GM19438 (cell line): Measurements from ENCODE around the gene GNAZ.
"Not testable (repeated sequence)": the region's sequence is repeated elsewhere in the genome, so short reads cannot be mapped to it uniquely, and the experiment has no call there.

ENCODE experiments used
- ATAC-seq: cut with Tn5 transposase; IDR thresholded peaks from one replicate; pipeline ENCODE4 v1.9.1; 2021; ENCODE audit warnings: low read depth; ENCODE audit not compliant: unreplicated experiment

GNAZ gene

DNA sequence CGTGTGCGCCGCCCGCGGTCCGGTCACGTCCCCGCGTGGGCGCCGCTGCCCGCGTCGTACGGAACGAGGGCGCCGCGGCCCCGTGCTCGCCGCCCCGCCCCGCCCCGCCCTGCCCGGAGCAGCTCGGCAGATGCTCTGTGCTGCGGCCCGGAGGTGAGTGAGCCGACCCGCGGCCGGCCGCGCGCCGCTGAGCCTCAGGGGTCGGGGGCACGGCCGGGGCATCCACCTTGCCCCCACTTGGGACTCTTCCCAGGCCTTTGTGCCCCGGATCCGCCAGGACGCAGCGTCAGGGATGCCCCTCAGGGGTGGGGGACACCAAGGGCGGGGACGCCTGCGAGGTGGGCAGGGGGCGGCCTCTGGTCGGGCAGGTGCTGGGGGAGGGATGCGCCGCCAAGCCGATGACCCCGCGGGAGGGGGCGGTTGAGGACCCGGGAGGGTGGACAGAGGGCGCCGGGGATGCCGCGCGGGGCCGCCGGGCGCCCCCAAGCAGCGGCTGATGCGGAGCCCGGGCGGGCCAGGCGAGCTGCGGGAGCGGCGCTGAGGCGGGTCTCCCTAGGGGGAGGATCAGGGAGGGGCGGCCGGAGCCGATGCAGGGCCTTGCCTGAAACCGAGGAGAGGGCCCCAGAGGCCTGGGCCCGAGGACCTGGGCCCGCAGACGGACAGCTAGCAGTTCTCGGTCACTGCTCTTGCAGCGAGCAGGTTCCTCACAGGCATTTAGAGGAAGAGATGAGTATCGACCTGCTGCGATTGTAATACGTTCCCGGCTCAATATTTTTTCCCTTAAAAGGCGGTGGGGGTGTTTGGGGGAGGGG lies at the start of gene GNAZ:
Gene GNAZ, plus strand, starts transcription at position 102 of the 812 bp plus-strand sequence. CDS start 25,177 bp downstream, outside the sequence.
- ATAC-seq = no peak

DNA sequence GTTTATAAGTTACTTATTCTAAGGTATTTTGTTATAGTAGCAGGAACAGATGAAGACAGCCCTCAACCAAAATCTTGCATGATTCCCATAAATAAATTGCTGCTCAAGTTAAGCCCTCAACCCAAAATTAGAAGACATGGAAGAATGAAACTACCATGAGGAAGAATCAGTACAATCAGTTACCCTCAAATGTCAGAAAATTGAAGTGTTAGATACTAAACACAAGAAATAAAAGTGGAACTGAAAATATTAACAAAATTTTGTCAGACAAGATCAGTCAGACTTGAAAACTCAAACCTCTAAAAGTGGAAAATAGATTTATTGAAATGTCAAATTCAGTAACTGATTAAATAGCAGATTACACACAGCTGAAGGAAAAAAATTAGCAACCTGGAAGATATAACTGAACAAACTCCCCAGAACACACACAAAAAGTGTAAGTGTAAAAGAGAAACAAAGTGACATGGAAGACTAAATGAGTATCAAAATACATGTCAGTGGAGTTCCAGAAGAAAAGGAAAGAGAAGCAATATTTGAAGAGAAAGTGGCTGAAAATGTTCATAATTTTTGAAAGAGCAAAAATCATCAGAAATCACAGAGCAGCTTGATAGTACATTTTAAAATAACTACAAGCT lies 49.5 kb upstream of the GNAZ start:
- ATAC-seq = no peak

DNA sequence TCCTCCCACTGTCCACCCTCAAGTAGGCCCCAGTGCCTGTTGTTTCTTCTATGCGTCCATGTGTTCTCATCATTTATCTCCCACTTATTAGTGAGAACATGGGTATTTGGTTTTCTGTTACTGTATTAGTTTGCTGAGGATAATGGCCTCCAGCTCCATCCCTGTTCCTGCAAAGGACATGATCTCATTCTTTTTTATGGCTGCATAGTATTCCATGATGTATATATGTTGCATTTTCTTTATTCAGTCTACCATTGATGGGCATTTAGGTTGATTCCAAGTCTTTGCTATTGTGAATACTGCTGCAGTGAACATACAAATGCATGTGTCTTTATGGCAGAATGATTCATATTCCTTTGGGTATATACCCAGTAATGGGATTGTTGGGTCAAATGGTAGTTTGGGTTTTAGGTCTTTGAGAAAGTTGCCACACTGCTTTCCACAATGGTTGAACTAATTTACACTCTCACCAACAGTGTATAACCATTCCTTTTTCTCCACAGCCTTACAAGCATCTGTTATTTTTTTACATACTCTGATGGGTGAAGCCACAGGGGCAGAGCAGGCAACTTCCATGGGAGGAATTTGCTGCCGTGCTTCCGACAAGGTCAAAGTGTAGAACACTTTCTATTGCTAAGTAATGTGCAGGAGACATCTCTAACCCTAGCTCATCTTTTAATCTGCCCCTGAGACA lies 48.5 kb upstream of the GNAZ start:
- not testable (repeated sequence) for ATAC-seq

DNA sequence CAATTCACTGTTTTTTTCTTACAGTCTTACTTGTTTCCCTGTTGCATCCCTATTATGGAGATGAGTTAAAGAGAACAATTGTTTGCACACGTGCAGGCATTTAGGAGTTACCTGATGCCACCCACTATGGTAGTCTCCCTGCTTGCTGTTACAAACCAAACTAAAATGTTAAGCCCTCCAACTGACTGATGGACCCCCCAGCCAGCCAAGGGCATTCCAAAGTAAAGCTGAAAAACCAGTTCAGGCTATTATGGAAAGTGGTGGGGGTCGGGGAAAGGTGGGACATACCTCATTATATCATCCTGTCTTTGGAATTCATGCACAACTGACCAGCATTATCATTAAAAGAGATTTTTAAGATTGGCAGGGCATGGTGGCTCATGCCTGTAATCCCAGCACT lies 47.0 kb upstream of the GNAZ start:
- no peak for ATAC-seq

DNA sequence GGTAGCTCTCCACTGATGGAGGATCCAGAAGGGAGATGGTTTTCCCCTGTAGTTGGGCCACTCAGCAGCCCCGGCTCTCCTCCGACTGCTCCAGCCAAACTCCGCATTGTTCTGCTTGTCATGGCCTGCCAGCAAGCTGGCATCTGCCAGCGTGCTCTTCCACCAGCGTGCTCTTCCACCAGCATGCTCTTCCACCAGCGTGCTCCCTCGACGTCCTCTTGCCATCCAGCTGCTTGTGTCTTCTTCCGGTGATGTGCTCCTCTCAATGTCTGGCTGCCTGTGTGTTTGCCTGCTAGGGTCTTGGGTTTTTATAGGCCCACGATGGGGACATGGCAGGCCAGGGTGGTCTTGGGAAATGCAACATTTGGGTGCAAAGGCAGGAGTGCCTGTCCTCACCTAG lies 43.5 kb upstream of the GNAZ start:
- ATAC-seq = no peak

DNA sequence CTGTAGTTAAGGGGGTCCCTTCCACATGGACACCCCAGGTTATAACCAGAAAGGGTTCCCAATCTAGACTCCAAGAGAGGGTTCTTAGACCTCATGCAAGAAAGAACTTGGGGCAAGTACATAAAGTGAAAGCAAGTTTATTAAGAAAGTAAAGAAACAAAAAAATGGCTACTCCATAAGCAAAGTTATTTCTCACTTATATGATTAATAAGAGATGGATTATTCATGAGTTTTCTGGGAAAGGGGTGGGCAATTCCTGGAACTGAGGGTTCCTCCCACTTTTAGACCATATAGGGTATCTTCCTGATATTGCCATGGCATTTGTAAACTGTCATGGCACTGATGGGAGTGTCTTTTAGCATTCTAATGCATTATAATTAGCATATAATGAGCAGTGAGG lies 42.5 kb upstream of the GNAZ start:
- not testable (repeated sequence) for ATAC-seq

DNA sequence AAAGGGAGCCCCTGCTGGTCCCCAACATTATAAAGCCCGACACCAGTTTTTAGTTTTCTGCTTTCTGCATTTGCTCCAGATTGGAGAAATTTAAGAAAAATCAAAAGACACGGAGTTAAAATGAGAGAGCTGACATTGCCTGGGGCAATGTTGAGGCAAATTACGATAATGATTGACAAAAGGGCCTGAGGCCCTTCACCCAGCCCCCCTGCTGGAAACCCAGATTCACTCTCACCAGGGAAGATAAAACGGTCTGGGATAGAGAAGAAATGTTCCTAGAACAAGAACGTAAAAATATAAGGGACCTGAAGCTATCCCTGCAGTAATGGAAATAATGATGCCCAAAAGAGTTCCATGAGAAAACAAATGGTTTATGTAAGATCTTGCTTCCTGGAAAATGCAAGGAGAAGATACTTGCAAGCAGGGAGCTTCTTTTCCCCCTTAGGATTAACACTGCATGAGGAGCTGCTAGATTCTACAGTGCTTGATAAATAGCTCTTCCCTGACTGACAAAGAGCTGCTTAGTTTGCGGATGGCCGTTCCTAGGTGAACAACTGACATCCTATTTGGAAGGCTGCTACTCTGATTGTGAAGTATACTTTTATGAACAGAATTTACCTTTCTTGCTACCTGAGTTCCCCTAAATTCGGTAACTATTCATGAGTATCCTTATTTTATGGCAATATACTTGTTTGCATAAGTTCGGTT lies 40.6 kb upstream of the GNAZ start:
- no peak for ATAC-seq

DNA sequence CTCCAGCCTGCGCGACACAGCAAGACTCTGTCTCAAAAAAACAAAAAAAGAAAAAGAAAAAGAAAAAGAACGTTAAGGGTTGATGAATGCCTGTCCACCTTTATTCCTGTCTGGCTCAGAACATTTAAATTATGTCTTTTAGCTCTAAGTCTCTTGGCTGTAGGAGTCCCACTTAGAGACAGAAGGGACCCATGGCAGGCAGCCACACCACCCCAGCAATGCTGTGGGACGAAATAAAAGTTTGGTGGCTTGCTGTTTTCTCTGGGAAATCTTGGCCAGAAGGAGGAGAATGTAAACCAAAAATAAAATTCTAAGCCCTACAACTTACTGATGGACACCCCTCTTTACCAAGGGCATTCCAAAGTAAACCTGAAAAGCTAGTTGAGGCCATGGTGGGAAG lies 38.9 kb upstream of the GNAZ start:
- no peak for ATAC-seq

DNA sequence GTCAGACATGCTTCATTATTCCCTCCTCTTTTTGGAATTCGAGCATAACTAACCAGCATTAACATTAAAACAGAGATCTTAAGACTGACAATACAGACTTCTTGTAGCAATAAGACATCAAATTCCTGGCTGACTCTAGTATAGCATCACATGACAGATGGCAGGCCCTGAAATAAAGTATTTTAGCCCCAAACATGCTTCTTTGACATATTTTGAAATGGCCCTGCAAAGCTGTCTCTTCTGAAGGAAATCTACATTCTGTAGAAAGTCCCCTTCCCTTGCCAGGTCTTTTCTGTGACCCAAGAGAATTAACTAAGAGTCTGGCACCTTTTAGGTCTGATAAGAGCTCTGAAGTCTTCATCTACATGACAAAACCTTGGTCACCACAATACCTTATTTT lies 38.5 kb upstream of the GNAZ start:
- ATAC-seq = no peak

DNA sequence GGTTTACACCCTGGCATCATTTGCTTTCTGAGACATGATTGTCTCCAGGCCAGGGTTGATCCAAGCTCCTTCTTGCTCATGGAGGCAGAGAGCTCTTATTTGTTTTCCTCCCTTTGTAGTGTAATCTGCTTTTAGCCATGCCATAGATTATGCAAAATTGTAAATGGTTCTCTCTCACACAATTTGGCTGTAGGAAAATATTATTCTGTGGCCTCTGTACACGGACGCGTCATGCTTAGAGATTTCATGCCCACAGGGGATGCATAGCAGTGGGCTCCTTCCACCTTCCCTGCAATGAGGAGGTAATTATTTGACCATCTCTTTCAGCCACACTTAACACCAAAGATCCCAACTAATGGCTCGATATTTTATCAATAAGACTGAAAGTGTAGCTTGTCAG lies 37.7 kb upstream of the GNAZ start:
- ATAC-seq = no peak

DNA sequence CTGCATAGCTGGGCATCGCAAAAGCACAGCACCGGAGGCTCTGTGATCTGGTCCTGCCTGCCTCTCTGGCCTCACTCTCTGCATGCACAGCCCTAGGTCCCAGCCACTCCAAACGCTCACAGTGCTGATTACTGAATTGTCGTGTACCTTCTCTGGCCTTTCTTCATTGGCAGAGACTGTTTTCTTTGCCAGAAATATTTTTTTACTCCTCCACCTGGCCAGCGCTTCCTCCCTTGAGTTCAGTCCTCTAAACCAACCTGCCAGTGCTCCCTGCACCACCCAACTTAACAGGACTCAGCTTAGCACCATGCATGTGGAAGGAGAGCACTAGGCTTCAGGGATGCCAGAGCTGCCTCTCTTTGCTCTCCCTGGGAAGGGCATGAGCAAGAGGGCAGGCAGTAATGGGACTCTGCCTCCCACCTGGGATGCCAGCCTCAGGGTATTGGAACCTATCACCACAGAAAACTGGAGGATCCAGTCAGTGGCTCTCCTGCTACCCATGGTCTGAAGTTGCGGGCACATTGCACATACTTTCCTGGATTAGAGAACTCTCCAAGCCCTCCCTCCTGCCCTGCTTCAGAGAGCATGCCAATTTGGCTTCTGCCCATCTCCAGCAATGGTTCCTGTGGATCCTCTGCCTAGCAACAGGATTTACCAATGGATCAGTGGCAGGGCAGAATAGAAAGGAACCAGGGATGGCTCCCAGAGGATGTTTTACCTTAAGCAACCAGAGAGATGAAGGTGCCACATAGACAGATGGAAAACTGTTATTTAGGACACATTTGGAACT lies 37.0 kb upstream of the GNAZ start:
- no peak for ATAC-seq

DNA sequence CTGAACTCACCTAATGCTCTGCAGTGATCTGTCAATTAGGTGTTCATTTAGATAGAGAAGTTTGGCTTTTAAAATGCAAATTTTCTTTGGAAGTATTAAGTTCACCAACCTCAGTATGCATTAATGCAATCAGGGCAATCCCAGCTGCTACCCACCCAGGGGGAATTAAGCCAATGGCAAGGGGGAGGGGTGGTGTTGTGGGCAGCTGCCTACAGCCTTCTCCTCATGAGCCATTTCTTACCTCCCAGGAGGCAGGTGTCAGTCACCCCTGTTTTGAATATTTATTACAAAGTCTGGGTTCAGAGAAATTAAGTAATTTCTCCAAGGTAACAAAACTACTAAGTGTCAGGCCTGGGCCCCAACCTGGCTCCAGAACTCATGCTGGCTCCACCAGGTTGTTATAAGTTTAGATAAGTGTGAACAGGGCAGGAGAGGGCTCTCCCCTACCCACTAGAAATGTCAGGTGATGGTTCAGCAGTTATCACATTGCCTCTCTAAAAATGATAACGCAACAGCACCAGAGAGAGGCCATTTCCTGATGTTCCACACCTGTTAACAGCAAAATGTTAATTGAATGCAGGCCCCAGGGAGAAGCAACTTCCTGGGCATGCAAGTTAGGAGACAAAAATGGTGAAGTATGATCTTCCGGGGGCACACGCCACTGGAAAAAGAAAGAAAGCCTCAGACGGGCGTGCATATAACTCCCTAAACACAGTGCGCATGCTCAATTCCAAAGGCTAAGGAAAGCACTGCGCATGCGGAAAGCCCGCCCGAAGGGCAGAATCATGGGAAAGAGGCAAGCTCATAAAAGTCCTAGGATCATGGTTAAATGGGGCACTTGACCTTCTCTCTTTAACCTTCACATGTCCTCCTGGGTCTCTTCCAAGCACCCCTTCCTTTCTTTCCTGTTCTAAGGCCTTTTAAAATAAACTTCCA lies 35.4 kb upstream of the GNAZ start:
- ATAC-seq = no peak

DNA sequence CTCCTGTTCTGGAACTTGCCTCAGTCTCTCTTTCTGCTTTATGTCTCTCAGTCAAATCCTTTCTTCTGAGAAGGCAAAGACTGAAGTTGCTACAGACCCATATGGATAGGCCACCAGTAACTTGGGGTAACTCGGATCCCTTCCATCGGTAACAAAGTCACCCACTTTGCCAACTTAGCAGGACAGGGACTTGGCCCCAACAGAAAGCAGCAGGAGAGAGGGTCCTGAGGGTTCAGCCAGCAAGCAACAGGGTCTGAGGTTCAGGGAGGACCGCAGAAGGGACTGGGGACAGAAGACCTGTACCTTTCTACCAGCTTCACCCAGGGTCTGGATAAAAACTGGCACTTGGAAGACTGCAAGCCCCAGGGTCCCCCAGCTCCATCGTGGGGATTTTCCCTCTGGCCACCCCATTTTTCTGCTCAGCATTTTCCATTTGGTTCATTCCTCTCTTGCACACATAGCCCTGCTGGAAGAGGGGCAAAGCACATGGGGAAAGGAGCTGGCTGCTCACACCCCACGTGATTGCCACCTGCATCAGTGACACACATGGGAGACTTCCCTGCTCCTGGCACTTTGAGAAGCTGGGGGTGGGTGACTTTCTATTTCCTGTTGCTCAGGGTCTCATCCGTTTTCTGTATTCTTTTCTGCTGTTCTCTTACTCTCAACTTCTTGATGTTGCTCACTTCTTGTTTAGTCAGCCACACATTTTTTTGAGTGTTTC lies 34.6 kb upstream of the GNAZ start:
- ATAC-seq = no peak

DNA sequence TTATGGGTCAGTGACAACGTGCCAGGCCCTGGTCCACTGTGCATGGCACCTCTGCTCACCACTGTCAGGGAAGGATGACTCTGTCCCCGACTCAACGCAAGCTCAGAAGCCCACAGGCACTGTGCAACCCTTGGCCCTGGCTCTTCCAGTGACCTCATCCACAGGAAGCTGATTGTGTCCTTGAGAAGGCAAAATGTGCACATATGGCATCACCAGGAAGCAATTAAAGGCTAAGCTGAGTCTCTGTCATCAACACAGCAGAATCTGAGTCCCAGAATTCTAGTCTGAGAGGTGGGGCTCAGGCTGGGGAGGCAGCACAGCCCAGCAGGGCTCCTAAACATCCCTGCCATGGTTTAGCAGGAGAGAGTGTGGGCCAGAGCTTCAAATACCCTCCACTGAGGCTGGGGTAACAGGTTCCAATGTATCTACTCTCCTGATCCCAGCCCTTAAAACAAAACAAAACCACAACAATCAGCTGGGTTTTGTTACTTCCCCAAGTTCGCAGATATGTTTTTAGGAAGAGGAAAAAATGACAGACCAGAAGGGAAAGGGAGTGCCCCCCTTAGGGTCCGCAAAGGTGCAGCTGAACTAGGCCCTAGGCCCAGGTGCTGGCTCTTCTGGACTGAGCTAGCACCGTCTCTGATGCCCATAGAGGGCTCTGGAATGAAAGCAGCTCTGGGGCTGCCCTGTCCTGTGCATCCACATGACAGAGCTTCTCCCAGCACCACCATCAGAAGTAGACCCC lies 33.5 kb upstream of the GNAZ start:
- ATAC-seq = no peak

DNA sequence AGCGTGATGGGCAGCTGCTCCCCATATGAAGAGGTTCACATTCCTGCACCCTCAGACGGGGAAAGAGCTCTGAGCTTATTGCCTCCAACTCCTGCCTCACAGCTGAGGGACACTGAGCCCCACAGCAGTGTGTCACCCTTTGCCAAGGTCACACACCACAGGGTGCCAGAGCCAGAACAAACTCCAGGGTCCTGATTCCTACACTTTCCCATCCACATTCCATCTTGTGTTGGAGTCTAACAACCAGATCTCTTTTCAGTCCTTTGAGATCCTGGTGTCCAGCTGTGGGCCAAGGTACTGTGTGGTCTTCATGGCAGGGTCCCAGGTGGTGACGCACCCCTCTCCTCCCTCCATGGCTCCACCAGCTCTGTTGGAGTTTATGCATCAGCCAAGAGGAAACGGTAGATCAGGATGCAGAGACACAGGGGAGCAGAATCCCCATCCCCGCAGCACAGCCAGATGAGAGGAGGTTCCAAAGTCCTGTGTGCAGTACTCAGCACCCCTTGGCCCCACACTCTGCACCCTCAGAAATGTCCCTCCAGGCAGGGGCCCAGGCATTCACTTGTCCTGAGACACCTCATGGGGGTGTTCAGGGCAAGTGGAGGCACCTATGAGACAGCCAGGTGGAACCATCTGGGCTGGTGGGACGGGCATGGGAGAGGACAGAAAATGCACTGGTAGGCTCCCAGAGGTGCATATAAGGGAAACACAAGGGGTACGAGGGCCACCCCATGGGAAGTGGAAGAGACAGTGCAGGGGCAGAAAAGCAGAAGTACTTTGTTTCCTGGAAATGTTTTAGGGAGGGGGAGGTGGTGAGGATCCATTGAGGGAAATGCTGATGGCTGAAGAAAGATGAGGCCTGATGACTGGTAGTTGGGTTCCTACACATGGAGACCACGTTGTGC lies 32.6 kb upstream of the GNAZ start:
- ATAC-seq = no peak

DNA sequence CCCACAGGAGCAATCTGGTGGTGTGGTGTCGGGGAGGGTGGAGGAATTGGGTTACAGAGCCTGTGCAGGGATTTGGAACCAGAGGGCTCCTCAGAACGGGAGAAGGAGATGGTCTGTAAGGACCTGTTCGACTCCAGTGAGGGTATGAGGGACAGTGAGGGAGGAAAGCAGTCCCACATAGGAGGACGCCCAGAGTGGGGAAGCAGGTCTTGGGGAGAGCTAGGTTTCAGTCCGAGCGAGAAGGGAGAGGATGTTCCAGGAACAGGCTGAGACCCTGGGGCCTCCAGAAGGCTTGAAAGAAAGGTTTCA lies 32.0 kb upstream of the GNAZ start:
- no peak for ATAC-seq

DNA sequence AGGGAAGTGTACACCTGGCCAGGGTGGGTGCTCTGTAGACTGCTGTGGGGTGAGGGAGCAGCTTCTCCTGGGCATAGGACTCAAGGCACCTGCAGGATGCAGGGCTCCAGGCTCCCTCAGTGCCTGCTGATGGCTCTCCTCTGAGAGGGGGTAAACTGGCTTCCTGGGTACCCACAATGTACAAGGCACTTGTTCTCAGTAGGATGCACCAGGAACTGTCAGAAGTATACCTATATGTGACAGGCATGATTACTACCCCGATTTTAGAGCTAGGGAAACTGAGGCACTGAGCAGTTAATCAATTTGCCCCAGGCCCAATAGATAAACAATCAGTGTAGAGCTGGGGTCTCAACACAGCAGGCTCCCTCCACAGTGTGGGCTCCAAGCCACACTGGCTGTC lies 31.4 kb upstream of the GNAZ start:
- no peak for ATAC-seq
